SK-N-SH treated with all-trans-retinoic acid at 6 μM for 48 hours (cell line): ENCODE data around the gene HADHA.

Source experiments
- ARNTL ChIP-seq: fragments of 450-650 bp; formaldehyde crosslinking; IDR thresholded peaks from 2 replicates; pipeline ENCODE4 v1.5.0; 2020; ENCODE audit warnings: low read depth, mild to moderate bottlenecking, moderate library complexity, borderline replicate concordance
- ESRRG ChIP-seq: fragments of 250-450 bp; sonication (Bioruptor Pico); IDR thresholded peaks from 2 replicates; pipeline ENCODE4 v1.6.1; 2021; ENCODE audit warnings: mild to moderate bottlenecking
- GLIS3 ChIP-seq: fragments of 250-450 bp; sonication (Bioruptor Pico); IDR thresholded peaks from 2 replicates; pipeline ENCODE4 v1.5.0; 2020; ENCODE audit warnings: mild to moderate bottlenecking, moderate library complexity
- ISL1 ChIP-seq: fragments of 250-450 bp; sonication (Bioruptor Pico); IDR thresholded peaks from 2 replicates; pipeline ENCODE4 v2.1.2; 2022; ENCODE audit warnings: mild to moderate bottlenecking, moderate library complexity
- RARB ChIP-seq: fragments of 250-450 bp; sonication (Bioruptor Pico); IDR thresholded peaks from 2 replicates; pipeline ENCODE4 v1.8.0; 2021; ENCODE audit warnings: mild to moderate bottlenecking, moderate library complexity
- ZC3H10 ChIP-seq: fragments of 250-450 bp; sonication (Bioruptor Pico); IDR thresholded peaks from 2 replicates; pipeline ENCODE4 v1.5.1; 2021; ENCODE audit warnings: mild to moderate bottlenecking, moderate library complexity
- ZFP3 ChIP-seq: fragments of 250-450 bp; sonication (Bioruptor Pico); IDR thresholded peaks from 2 replicates; pipeline ENCODE4 v1.5.0; 2020; ENCODE audit warnings: mild to moderate bottlenecking, moderate library complexity
- ZFP30 ChIP-seq: fragments of 450-650 bp; formaldehyde crosslinking; IDR thresholded peaks from 2 replicates; pipeline ENCODE4 v1.5.0; 2022; ENCODE audit warnings: mild to moderate bottlenecking, moderate library complexity
- ZNF565 ChIP-seq: fragments of 450-650 bp; formaldehyde crosslinking; conservative IDR thresholded peaks from 2 replicates; pipeline ENCODE4 v1.5.0; 2020; ENCODE audit warnings: low read depth, mild to moderate bottlenecking, moderate library complexity
- ZNF70 ChIP-seq: fragments of 450-650 bp; formaldehyde crosslinking; IDR thresholded peaks from 2 replicates; pipeline ENCODE4 v1.5.0; 2020; ENCODE audit warnings: mild to moderate bottlenecking, moderate library complexity
- ZNF8 ChIP-seq: fragments of 450-650 bp; formaldehyde crosslinking; IDR thresholded peaks from 2 replicates; pipeline ENCODE4 v1.5.0; 2020; ENCODE audit warnings: mild to moderate bottlenecking, moderate library complexity
- TF ChIP-seq, protein P1 (sequence below): fragments of 250-450 bp; sonication (Bioruptor Pico); IDR thresholded peaks from 2 replicates; pipeline ENCODE4 v1.8.0; 2020; ENCODE audit warnings: mild to moderate bottlenecking, moderate library complexity, borderline replicate concordance

DNA sequence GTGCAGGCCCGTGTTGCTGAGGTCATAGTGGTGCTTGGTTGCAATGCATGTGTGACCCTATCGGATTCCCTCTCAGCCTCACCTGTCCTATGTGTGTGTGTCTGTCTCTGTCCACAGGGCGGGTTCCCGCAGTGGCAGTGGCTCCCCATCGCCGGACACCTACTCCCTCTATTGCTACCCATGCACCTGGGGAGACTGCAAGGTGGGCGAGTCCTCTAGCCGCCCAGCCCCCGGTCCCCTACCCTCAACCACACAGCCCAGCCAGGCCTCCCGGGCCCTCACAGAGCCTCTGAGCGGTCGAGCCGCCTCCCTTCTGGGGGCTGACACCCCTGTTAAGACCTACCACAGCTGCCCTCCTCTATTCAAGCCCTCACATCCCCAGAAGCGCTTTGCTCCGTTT is 57.3 kb downstream of the HADHA start:
- TF ChIP-seq, protein P1, sequence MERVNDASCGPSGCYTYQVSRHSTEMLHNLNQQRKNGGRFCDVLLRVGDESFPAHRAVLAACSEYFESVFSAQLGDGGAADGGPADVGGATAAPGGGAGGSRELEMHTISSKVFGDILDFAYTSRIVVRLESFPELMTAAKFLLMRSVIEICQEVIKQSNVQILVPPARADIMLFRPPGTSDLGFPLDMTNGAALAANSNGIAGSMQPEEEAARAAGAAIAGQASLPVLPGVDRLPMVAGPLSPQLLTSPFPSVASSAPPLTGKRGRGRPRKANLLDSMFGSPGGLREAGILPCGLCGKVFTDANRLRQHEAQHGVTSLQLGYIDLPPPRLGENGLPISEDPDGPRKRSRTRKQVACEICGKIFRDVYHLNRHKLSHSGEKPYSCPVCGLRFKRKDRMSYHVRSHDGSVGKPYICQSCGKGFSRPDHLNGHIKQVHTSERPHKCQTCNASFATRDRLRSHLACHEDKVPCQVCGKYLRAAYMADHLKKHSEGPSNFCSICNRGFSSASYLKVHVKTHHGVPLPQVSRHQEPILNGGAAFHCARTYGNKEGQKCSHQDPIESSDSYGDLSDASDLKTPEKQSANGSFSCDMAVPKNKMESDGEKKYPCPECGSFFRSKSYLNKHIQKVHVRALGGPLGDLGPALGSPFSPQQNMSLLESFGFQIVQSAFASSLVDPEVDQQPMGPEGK: no peak
- no peak for TF ChIP-seq ZFP30
- no peak for TF ChIP-seq ZNF8
- no peak for TF ChIP-seq GLIS3 (CRISPR knock-in tag)
- TF ChIP-seq ISL1 (CRISPR knock-in tag): no peak
- no peak for TF ChIP-seq ZFP3
- no peak for TF ChIP-seq ARNTL (CRISPR knock-in tag)
- no peak for TF ChIP-seq ESRRG (CRISPR knock-in tag)
- no peak for TF ChIP-seq ZNF565
- no peak for TF ChIP-seq ZC3H10 (CRISPR knock-in tag)
- TF ChIP-seq ZNF70: no peak
- TF ChIP-seq RARB: no peak
